NCI-H2227 treated with DMSO at 0.1 percent for 48 hours (cell line): ENCODE data around the gene CRTC1.

Experiments used
- DNase-seq: peaks from one replicate; lab custom pipeline; 2025; lab: John Stamatoyannopoulos, UW

The CRTC1 gene

GRCh38 chr19:18784786-18785120 is 101.3 kb downstream of the CRTC1 start:
- DNase-seq: no peak

DNA sequence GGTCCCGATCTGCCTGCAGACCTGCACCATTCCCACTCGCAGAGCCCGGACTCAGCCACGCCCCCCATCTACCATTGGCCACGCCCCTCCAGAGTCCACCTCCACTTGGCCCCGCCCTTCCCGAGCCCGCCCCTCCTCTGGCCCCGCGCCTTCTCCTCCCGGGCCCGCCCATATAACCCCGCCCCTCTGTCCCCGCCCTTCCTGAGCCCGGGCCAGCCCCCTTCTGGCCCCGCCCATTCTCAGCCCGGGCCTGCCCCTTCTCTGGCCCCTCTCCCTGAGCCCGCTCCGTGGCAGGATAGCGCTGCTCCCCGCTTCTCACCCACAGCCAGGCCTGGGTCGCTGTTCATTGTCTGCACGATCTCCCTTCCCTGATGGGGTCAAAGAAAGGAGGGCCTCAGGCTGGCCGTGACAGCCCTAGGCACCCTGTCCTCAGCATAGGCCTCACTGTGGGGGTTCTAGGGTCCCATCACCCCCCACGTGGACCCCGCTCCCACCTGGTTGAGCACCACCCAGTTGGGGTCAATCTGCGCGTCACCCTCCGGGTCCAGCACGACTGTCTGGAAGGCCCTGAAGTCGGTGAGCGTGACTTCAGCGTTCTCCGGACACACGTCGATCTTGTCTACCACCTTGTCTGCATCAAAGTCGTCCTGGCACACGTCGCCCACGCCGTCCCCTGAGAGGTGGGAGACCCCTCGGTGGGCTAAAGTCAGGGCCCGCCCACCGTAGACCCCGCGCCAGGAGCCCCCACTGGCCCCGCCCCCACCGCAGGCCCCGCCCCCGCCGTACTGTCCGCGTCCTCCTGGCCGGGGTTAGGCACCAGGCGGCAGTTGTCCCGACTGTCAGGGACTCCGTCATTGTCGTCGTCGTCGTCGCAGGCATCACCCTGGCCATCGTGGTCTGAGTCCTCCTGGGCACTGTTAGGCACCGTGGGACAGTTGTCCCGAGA is 102.0 kb downstream of the CRTC1 start:
- DNase-seq: no peak

DNA sequence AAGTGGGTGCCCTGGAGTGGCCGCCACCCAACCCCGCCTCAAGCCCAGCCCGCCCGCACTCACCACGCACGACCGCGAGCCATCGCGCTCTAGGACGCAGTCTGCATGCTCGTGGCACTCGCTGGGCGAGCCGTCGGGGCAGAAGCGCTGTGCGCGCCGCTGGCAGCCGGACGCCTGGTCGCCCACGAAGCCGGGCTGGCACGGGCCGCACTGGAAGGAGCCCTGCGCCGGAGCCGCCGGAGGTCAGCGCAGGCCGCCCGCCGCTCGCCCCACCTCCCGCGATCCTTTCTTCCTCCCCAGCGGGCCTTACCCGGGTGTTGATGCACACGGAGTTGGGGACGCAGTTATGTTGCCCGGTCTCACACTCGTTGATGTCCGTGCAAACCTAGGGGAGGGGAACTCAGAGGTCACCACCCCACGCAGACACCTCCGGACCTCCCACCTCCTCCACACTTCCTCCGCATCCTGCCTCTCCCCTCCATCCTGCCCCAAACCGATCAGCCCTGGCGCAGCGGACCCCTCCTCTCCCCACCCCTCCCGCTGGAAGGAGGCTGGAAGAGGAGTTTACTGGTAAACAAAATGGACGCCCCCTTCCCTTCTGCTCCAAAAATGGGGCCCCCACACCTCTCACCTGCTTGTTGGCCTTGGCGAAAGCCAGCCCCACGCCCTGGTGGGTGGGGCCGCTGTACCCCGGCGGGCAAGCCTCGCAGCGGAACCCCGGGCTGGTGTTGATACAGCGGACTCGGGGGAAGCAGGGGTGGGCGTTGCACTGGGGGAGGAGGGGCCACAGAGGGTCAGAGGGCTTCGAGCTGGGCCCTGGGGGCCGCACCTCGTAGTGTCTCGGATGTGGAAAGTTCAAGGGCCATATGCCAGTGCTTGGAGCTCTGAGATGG is 105.3 kb downstream of the CRTC1 start:
- no peak for DNase-seq

DNA sequence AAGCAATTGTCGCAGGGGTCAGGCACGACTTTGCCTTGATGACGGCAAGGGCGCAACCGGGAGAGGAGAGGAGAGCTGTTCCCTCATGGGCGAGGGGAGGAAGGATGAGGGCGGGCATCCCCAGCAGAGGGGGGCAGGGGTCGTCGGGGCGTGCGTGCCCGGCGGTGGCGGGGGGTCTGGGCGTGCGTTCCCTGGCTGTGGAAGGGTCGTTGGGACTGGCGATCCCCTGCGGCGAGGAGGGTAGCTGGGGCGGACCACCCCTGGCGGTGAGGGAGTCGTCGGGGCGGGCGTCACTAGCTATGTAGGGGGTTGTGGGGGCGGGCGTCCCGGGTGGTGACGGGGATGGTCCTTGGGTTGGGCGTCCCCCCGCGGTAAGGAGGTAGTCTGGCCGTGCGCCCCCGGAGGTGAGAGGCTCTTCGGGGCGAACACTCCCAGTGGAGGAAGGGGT is 106.0 kb downstream of the CRTC1 start:
- no peak for DNase-seq

- DNase-seq: peak; percentile 5
These were observed 106.5 kb downstream of the CRTC1 start for GRCh38 chr19:18789883-18790565.

- no peak for DNase-seq
These were observed 107.3 kb downstream of the CRTC1 start, which contains the start of gene COMP for GRCh38 chr19:18790566-18791314. Gene COMP, minus strand, starts transcription at chr19:18791305. Its CDS starts 36 bp downstream, at chr19:18791269.

GRCh38 chr19:18791315-18791678 is 107.8 kb downstream of the CRTC1 start:
- DNase-seq: no peak

DNA sequence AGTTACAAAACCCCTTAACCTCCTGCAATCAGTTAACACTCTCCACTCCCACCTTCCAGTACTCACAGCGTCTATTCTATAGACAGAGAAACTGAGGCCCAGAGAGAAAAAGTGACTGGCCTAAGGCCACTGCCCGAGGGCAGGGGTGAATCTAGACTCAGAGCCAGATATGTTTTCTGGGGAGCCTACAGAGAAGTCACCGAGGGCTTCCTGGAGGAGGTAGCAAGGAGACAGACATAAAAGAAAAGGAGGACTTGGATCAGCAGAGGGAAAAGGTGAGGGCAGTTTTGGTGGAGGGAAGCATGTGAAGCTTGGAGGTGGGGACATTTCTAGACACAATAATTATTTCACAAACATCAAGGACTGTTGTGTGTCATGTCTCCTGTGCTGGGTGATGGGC is 109.2 kb downstream of the CRTC1 start:
- DNase-seq: no peak

- no peak for DNase-seq
These were observed 109.9 kb downstream of the CRTC1 start for GRCh38 chr19:18793144-18794028.

GRCh38 chr19:18794029-18794313 is 110.5 kb downstream of the CRTC1 start:
- no peak for DNase-seq

DNA sequence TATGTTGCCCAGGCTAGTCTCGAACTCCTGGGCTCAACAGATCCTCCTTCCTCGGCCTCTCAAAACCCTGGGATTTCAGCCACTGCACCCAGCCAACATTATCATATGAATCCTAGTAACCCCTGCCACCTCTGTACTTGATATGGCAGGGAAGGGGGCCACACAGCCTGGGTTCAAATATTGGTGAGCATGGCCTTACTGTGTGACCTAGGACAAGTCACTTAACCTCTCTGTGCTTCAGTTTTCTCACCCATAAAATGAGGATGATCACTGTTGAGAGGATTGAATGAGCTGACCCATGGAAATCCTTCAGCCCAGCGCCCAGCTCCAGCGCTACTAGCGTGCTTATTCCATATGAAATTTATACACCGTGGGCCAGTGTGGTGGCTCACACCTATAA is 111.2 kb downstream of the CRTC1 start:
- DNase-seq: no peak

GRCh38 chr19:18795540-18795939 is 112.1 kb downstream of the CRTC1 start:
- DNase-seq: no peak

DNA sequence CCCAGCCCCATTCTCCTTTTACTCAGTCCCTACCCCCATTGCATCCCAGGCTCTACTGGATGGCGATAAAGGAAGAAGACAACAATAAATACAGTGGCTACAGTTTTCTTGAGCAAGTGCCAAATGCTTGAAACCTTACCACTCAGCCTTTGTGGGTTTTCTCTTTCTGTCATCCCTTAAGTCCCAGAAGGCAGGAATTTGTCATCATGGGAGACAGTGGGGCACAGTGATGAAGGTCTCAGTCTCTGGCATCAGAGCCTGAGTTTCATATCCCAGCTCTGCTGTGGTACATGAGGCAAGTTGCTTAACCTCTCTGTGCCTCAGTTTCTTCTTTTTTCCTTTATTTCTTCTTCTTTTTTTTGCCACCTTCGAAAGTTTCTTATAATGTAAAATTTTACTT is 112.8 kb downstream of the CRTC1 start:
- DNase-seq: no peak

GRCh38 chr19:18798384-18799352 is 115.2 kb downstream of the CRTC1 start:
- DNase-seq: no peak

- no peak for DNase-seq
These were observed 116.0 kb downstream of the CRTC1 start for GRCh38 chr19:18799389-18799970.

DNA sequence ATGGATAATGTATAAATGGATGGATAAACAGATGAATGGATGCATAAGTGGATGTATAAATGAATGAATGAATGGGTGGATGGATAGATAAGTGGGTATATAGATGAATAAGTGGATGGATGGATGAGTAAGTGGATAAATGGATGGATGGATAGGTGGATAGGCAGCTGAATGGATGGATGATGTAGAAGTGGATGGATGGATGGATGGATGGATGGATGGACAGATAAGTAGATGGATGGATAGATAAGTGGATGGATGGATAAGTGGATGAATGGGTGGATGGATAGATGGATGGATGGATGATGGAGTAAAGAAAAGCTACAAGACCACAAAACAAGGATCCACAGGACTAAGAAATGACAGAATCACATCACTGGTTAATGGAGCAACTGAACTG is 116.6 kb downstream of the CRTC1 start:
- DNase-seq: no peak

- no peak for DNase-seq
These were observed 117.2 kb downstream of the CRTC1 start for GRCh38 chr19:18800636-18801035.

DNA sequence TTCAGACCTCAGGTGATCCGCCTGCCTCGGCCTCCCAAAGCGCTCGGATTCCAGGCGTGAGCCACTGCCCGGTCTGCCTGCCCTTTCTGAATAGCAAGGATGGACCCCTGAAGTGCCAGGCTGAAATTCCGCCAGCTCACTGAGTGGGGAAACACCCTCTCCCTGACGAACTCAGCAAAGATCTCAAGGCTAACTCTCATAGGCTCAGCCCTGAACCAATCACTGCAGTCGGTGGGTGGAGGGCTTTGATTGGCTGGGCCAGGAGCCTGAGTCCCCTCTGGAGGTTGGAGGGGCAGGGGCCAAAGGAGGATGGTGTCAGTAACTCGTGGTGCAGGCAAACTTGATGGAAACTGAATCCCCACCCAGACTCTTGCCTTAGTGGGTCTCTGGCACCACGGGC is 118.9 kb downstream of the CRTC1 start:
- DNase-seq: no peak

- DNase-seq: no peak
These were observed 120.2 kb downstream of the CRTC1 start for GRCh38 chr19:18803550-18804138.
